Lung (tissue), 12 donors: ENCODE measurements around the gene LILRB1. TPM values are rescaled to one million over a fixed set of nuclear protein-coding genes. Genes with fewer than 3 reads are reported as not detected.
"Not testable (repeated sequence)": the region's sequence is repeated elsewhere in the genome, so short reads cannot be mapped to it uniquely, and the experiment has no call there.

Experiments used
- ATAC-seq: fragments of 200-7000 bp; cut with Tn5 transposase; one replicate; pipeline ENCODE4 v1.9.1; 2020; ENCODE audit warnings: moderate number of reproducible peaks; ENCODE audit not compliant: insufficient read depth, low FRiP score
- DNase-seq, 3 donors: peaks; one replicate each; pipeline ENCODE4 v3.0.0-alpha.2; 2013 to 2017
- H3K27ac ChIP-seq, 2 donors: one replicate each; pipeline ENCODE4 v1.5.1; 2013; ENCODE audit warnings: mild to moderate bottlenecking in 2 of 2, moderate library complexity in 2 of 2, control low read depth in 1 of 2, inconsistent platforms in 1 of 2, low read depth in 1 of 2, low read length in 1 of 2
- H3K27me3 ChIP-seq, 3 donors: one replicate each; pipeline ENCODE4 v1.5.1; 2013; ENCODE audit warnings: low read length in 2 of 3; ENCODE audit not compliant: control insufficient read depth in 3 of 3, insufficient read depth in 3 of 3
- H3K36me3 ChIP-seq, 4 donors: one replicate each; pipeline ENCODE4 v1.5.1; 2013; ENCODE audit warnings: low read length in 4 of 4, mild to moderate bottlenecking in 1 of 4, moderate library complexity in 1 of 4; ENCODE audit not compliant: control insufficient read depth in 4 of 4, insufficient read depth in 4 of 4
- H3K4me1 ChIP-seq, 5 donors: one replicate each; pipeline ENCODE4 v1.5.1; 2013; ENCODE audit warnings: low read length in 5 of 5, mild to moderate bottlenecking in 2 of 5, moderate library complexity in 1 of 5; ENCODE audit not compliant: control insufficient read depth in 5 of 5, insufficient read depth in 5 of 5
- H3K4me3 ChIP-seq: one replicate; pipeline ENCODE4 v1.5.1; 2013; ENCODE audit warnings: mild to moderate bottlenecking, control low read depth, moderate library complexity
- H3K9ac ChIP-seq, 2 donors: one replicate each; pipeline ENCODE4 v1.5.1; 2013; ENCODE audit warnings: low read length in 2 of 2, control low read depth in 1 of 2; ENCODE audit not compliant: insufficient read depth in 1 of 2
- H3K9me3 ChIP-seq, 4 donors: one replicate each; pipeline ENCODE4 v1.5.1; 2013; ENCODE audit warnings: low read length in 3 of 4, mild to moderate bottlenecking in 1 of 4, moderate library complexity in 1 of 4; ENCODE audit not compliant: control insufficient read depth in 4 of 4, insufficient read depth in 3 of 4
- CTCF ChIP-seq: IDR thresholded peaks from 2 replicates; pipeline ENCODE4 v1.5.1; 2012; ENCODE audit warnings: mild to moderate bottlenecking; ENCODE audit errors: control extremely low read depth, extremely low read depth
- WGBS, 2 donors: extraction: QIAGEN DNeasy Blood & Tissue Kit; methylation state at CpG; one replicate each; pipeline ENCODE4 v1.1.7; 2013; 5-methylcytosine and 5-hydroxymethylcytosine counted together
- polyA plus RNA-seq, 2 donors: library from polyadenylated mRNA; stranded (reverse); fragments of 200-250 nt; gene quantifications; one replicate each; pipeline ENCODE4 v1.2.1, GENCODE V29; 2013
- total RNA-seq, 2 donors: library from RNA; depleted of rRNA in 1 of 2; stranded (reverse); fragments of >200 nt in 1 of 2; gene quantifications; one replicate each; pipeline ENCODE4 v1.2.1, GENCODE V29; 2014 to 2021
- donor health status: control.
- donor health status: control.
- donor health status: Bipolar disorder and iron deficiency.
- donor health status: healthy.
- donor health status: DM: yes; HTN: yes; CAD: no.

The LILRB1 gene
- total and polyA plus RNA-seq, 4 donors: 5.1 to 90.5 (median 20.7) TPM

- DNase-seq (peak in 1 of 3 donors; percentile 4), ATAC-seq (no peak)
- H3K36me3 ChIP-seq: no peaks in the 10 kb centered on the region
- peaks cover 0 to 3% (median 0%) of the 10 kb centered on the region in 5 donors for H3K4me1 ChIP-seq
- H3K27ac ChIP-seq: no peak overlapping the region
- no peak overlapping the region for H3K9ac ChIP-seq
- no peaks in the 10 kb centered on the region for H3K27me3 ChIP-seq
- 39 to 42% methylated on average over 6 of the region's 6 CpGs for WGBS, 2 donors
- H3K9me3 ChIP-seq: peaks cover 0 to 2% (median 0%) of the 10 kb centered on the region in 4 donors
- no peak for TF ChIP-seq CTCF
- H3K4me3 ChIP-seq: no peak overlapping the region
Measured at GRCh38 chr19:54630782-54631181, 498 bp downstream of the LILRB1 start.

- H3K27ac ChIP-seq, ATAC-seq, H3K9me3 ChIP-seq, DNase-seq, H3K36me3 ChIP-seq, H3K4me1 ChIP-seq, H3K9ac ChIP-seq, H3K27me3 ChIP-seq, H3K4me3 ChIP-seq: not testable (repeated sequence)
- WGBS, 2 donors: 74 to 81% methylated on average over 23 of the region's 23 CpGs
Measured at GRCh38 chr19:54631489-54632337, 1.4 kb downstream of the LILRB1 start.

GRCh38 chr19:54632517-54632916 is 2.2 kb downstream of the LILRB1 start:
- not testable (repeated sequence) for DNase-seq, H3K9ac ChIP-seq, H3K27me3 ChIP-seq, H3K36me3 ChIP-seq, H3K4me1 ChIP-seq, H3K27ac ChIP-seq, ATAC-seq, H3K9me3 ChIP-seq, H3K4me3 ChIP-seq
- WGBS, 2 donors: 83 to 85% methylated on average over 16 of the region's 16 CpGs

- no peak overlapping the region for H3K9ac ChIP-seq
- no peak overlapping the region for H3K4me3 ChIP-seq
- H3K4me1 ChIP-seq: peaks cover 0 to 3% (median 0%) of the 10 kb centered on the region in 5 donors
- ATAC-seq: no peak
- H3K27ac ChIP-seq: no peak overlapping the region
- H3K36me3 ChIP-seq: no peaks in the 10 kb centered on the region
- DNase-seq: no peak
- WGBS, 2 donors: 80 to 90% methylated on average over 6 to 7 of the region's 7 CpGs
- H3K27me3 ChIP-seq: no peaks in the 10 kb centered on the region
- no peak for TF ChIP-seq CTCF
- no peaks in the 10 kb centered on the region for H3K9me3 ChIP-seq
Measured at GRCh38 chr19:54633401-54633800, 3.1 kb downstream of the LILRB1 start.

- not testable (repeated sequence) for ATAC-seq, H3K36me3 ChIP-seq, H3K27ac ChIP-seq, H3K4me3 ChIP-seq, H3K9me3 ChIP-seq, H3K4me1 ChIP-seq, H3K9ac ChIP-seq, H3K27me3 ChIP-seq
- WGBS, 2 donors: 32 to 44% methylated on average over 10 to 12 of the region's 12 CpGs
- DNase-seq: peak in 1 of 3 donors; percentile 7
Measured at GRCh38 chr19:54636081-54636480, 5.8 kb downstream of the LILRB1 start.
